ENCODE data around the gene CISD2.
"Not testable (repeated sequence)": the region's sequence is repeated elsewhere in the genome, so short reads cannot be mapped to it uniquely, and the experiment has no call there.

CISD2 gene

GRCh38 chr4:102901804-102902203, 33.0 kb downstream of the CISD2 start:
- DNase-seq: no peak

- DNase-seq: no peak
Observed at GRCh38 chr4:102918859-102919258, 50.1 kb downstream of the CISD2 start.

DNA sequence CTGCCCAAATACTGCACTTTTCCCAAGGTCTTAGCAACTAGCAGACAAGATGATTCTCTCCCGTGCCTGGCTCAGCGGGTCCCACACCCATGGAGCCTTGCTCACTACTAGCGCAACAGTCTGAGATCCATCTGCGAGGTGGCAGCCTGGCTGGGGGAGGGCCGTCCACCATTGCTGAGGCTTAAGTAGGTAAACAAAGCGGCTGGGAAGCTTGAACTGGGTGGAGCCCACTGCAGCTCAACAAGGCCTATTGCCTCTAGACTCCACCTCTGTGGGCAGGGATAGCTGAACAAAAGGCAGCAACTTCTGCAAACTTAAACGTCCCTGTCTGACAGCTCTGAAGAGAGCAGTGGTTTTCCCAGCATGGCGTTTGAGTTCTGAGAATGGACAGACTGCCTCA, 50.9 kb downstream of the CISD2 start:
- DNase-seq: not testable (repeated sequence)

- DNase-seq: no peak
Observed at GRCh38 chr4:102935716-102936115, 66.9 kb downstream of the CISD2 start.

- DNase-seq: not testable (repeated sequence)
Observed at GRCh38 chr4:102938063-102938462, 69.3 kb downstream of the CISD2 start.
